CD4-positive, alpha-beta memory T cell (primary cell): ENCODE data around the gene OR51B5. TPM values are rescaled to one million over a fixed set of nuclear protein-coding genes. Genes with fewer than 3 reads are reported as not detected.

Source experiments
- polyA plus RNA-seq, 2 donors: library from polyadenylated mRNA; unstranded; fragments of 300-500 nt; fragmentation: Illumina TruSeq; gene quantifications; one replicate each; pipeline ENCODE4 v1.2.3, GENCODE V29; 2021
- total RNA-seq, 2 experiments: library from RNA; stranded (reverse); gene quantifications; one replicate each; pipeline ENCODE4 v1.2.3, GENCODE V29; 2021

The OR51B5 gene
- total and polyA plus RNA-seq, 4 experiments from 2014 or later = not detected

Other genes starting within 250 kb of the OR51B5 start
- gene OR52A5, start 205.2 kb downstream of the OR51B5 start, total RNA-seq = not detected
- not detected for gene OR52A5, start 205.2 kb downstream of the OR51B5 start, polyA plus RNA-seq
- gene OR52A1, start 188.8 kb downstream of the OR51B5 start, total RNA-seq = not detected
- gene OR52A1, start 188.8 kb downstream of the OR51B5 start, polyA plus RNA-seq = not detected
- gene OR51V1, start 142.8 kb downstream of the OR51B5 start, total RNA-seq = not detected
- not detected for gene OR51V1, start 142.8 kb downstream of the OR51B5 start, polyA plus RNA-seq
- gene HBB, start 116.5 kb downstream of the OR51B5 start, total RNA-seq = under 1 TPM in 1 of 2 experiments, not detected in 1; 0.61 TPM
- under 1 TPM; 0.46 to 0.89 TPM for gene HBB, start 116.5 kb downstream of the OR51B5 start, polyA plus RNA-seq
- gene HBD, start 109.0 kb downstream of the OR51B5 start, total RNA-seq = not detected
- not detected for gene HBD, start 109.0 kb downstream of the OR51B5 start, polyA plus RNA-seq
- gene HBG1, start 93.7 kb downstream of the OR51B5 start, total RNA-seq = not detected
- not detected for gene HBG1, start 93.7 kb downstream of the OR51B5 start, polyA plus RNA-seq
- gene HBG2, start 88.7 kb downstream of the OR51B5 start, total RNA-seq = not detected
- gene HBG2, start 88.7 kb downstream of the OR51B5 start, polyA plus RNA-seq = not detected
- not detected for gene HBE1, start 73.6 kb downstream of the OR51B5 start, total RNA-seq
- not detected for gene HBE1, start 73.6 kb downstream of the OR51B5 start, polyA plus RNA-seq
- gene OR51B4, start 41.6 kb downstream of the OR51B5 start, total RNA-seq = not detected
- gene OR51B4, start 41.6 kb downstream of the OR51B5 start, polyA plus RNA-seq = not detected
- gene OR51B2, start 19.2 kb downstream of the OR51B5 start, total RNA-seq = not detected
- not detected for gene OR51B2, start 19.2 kb downstream of the OR51B5 start, polyA plus RNA-seq
- not detected for gene OR51B6, start 8.0 kb upstream of the OR51B5 start, total RNA-seq
- gene OR51B6, start 8.0 kb upstream of the OR51B5 start, polyA plus RNA-seq = not detected
- not detected for gene OR51M1, start 40.3 kb upstream of the OR51B5 start, total RNA-seq
- gene OR51M1, start 40.3 kb upstream of the OR51B5 start, polyA plus RNA-seq = not detected
- gene OR51Q1, start 78.6 kb upstream of the OR51B5 start, total RNA-seq = not detected
- gene OR51Q1, start 78.6 kb upstream of the OR51B5 start, polyA plus RNA-seq = not detected
- not detected for gene OR51I1, start 98.0 kb upstream of the OR51B5 start, total RNA-seq
- not detected for gene OR51I1, start 98.0 kb upstream of the OR51B5 start, polyA plus RNA-seq
- gene OR51I2, start 105.8 kb upstream of the OR51B5 start, total RNA-seq = not detected
- gene OR51I2, start 105.8 kb upstream of the OR51B5 start, polyA plus RNA-seq = not detected
- gene OR52D1, start 145.2 kb upstream of the OR51B5 start, total RNA-seq = not detected
- not detected for gene OR52D1, start 145.2 kb upstream of the OR51B5 start, polyA plus RNA-seq
- not detected for gene UBQLN3, start 166.4 kb upstream of the OR51B5 start, total RNA-seq
- gene UBQLN3, start 166.4 kb upstream of the OR51B5 start, polyA plus RNA-seq = not detected
- under 1 TPM; 0.47 to 0.50 TPM for gene UBQLNL, start 173.2 kb upstream of the OR51B5 start, total RNA-seq
- gene UBQLNL, start 173.2 kb upstream of the OR51B5 start, polyA plus RNA-seq = not detected
- gene OR52H1, start 205.0 kb upstream of the OR51B5 start, total RNA-seq = not detected
- not detected for gene OR52H1, start 205.0 kb upstream of the OR51B5 start, polyA plus RNA-seq
- not detected for gene OR52B6, start 237.4 kb upstream of the OR51B5 start, total RNA-seq
- gene OR52B6, start 237.4 kb upstream of the OR51B5 start, polyA plus RNA-seq = not detected